ENCODE results near the gene NRCAM.

GRCh38 chr7:108360058-108360800 is 96.0 kb downstream of the NRCAM start:
- TF ChIP-seq CTCF (IDR thresholded peaks at IDR 0.05) (no peak), EZH2 (IDR thresholded peaks at IDR 0.05; ENCODE audit: borderline replicate concordance, insufficient read depth, low read depth, low read length, poor library complexity, severe bottlenecking) (no peak)

Data from B cell (primary cell).